MM.1S (cell line): Measurements from ENCODE around the gene PCED1B.

Experiments used
- EZH2 ChIP-seq: fragments of 300-600 bp; sonication (generic); optimal IDR thresholded peaks from 2 replicates; pipeline ENCODE3; 2017; ENCODE audit warnings: low read depth, mild to moderate bottlenecking, antibody characterized with exemption, low read length, mixed read lengths
- EZH2phosphoT487 ChIP-seq: fragments of 300-600 bp; sonication (generic); IDR thresholded peaks from 2 replicates; pipeline ENCODE4 v1.6.1; 2018; ENCODE audit warnings: antibody characterized with exemption, low read length
- TF ChIP-seq, protein P1 (sequence below): fragments of 300-600 bp; sonication (generic); IDR thresholded peaks from 2 replicates; pipeline ENCODE4 v1.5.1; 2016; ENCODE audit warnings: antibody characterized with exemption, low read length, mixed read lengths

- no peak for TF ChIP-seq EZH2
- TF ChIP-seq, protein P1, sequence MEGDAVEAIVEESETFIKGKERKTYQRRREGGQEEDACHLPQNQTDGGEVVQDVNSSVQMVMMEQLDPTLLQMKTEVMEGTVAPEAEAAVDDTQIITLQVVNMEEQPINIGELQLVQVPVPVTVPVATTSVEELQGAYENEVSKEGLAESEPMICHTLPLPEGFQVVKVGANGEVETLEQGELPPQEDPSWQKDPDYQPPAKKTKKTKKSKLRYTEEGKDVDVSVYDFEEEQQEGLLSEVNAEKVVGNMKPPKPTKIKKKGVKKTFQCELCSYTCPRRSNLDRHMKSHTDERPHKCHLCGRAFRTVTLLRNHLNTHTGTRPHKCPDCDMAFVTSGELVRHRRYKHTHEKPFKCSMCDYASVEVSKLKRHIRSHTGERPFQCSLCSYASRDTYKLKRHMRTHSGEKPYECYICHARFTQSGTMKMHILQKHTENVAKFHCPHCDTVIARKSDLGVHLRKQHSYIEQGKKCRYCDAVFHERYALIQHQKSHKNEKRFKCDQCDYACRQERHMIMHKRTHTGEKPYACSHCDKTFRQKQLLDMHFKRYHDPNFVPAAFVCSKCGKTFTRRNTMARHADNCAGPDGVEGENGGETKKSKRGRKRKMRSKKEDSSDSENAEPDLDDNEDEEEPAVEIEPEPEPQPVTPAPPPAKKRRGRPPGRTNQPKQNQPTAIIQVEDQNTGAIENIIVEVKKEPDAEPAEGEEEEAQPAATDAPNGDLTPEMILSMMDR, result no peak
- no peak for TF ChIP-seq EZH2phosphoT487
These were observed 193.2 kb downstream of the PCED1B start for GRCh38 chr12:47272412-47273190.
